Measurements from ENCODE around the gene JARID2. TPM values are rescaled to one million over a fixed set of nuclear protein-coding genes. Genes with fewer than 3 reads are reported as not detected.

JARID2 gene
- polyA plus RNA-seq, 1 experiment: 9.7 TPM

GRCh38 chr6:15503346-15503680 is 257.4 kb downstream of the JARID2 start:
- DNase-seq (ENCODE audit: low read depth, low spot score): no peak
- Histone ChIP-seq H3K4me3 (ENCODE audit: low read depth, low read length) (no peak overlapping the region), H3K9me3 (ENCODE audit: control insufficient read depth, insufficient read depth, low read length) (no peaks in the 10 kb centered on the region; the same call in 1 of the 2 replicates), H3K27ac (ENCODE audit: low read depth, low read length) (no peak overlapping the region), H3K27me3 (ENCODE audit: control insufficient read depth, insufficient read depth, low read length) (no peaks in the 10 kb centered on the region)
- ChIA-PET CTCF (interaction anchor here (1.3 kb wide), 1 partner anchor 120 kb away, joined by 3 read pairs; no protein-coding TSS in a partner anchor), POLR2A (interaction anchor here (1.4 kb wide), 1 partner anchor 44 kb away, joined by 4 read pairs; no protein-coding TSS in a partner anchor)
- no peak for TF ChIP-seq CTCF (IDR thresholded peaks at IDR 0.05; ENCODE audit: low read depth, low read length)

- H3K4me3 ChIP-seq (ENCODE audit: low read depth, low read length): peak overlapping the region; percentile 37; the same call in 1 of the 2 replicates
- POLR2A ChIA-PET: interaction anchor here (1.4 kb wide), 2 partner anchors 44 to 125 kb away, joined by 3 to 4 read pairs; no protein-coding TSS in a partner anchor
- DNase-seq (ENCODE audit: low read depth, low spot score): no peak
These were observed 258.2 kb downstream of the JARID2 start for GRCh38 chr6:15504040-15504495.

GRCh38 chr6:15504581-15505350 is 258.9 kb downstream of the JARID2 start:
- H3K9me3 ChIP-seq (ENCODE audit: control insufficient read depth, insufficient read depth, low read length): no peaks in the 10 kb centered on the region; the same call in 1 of the 2 replicates
- TF ChIP-seq CTCF (IDR thresholded peaks at IDR 0.05; ENCODE audit: low read depth, low read length): no peak
- peak; percentile 97 for DNase-seq (ENCODE audit: low read depth, low spot score)
- ChIA-PET CTCF (interaction anchor here (1.2 to 1.3 kb wide), 2 partner anchors 118 to 1375 kb away, joined by 3 read pairs; no protein-coding TSS in a partner anchor), POLR2A (interaction anchor here (0.7 to 1.4 kb wide), 4 partner anchors 43 to 1362 kb away, joined by 3 to 6 read pairs (median 4); no protein-coding TSS in a partner anchor)
- no peaks in the 10 kb centered on the region for H3K27me3 ChIP-seq (ENCODE audit: control insufficient read depth, insufficient read depth, low read length)
- peak overlapping the region; percentile 37 for H3K4me3 ChIP-seq (ENCODE audit: low read depth, low read length)
- peak overlapping the region; percentile 84 for H3K27ac ChIP-seq (ENCODE audit: low read depth, low read length)

More at GRCh38 chr6:15504040-15504495, 258.2 kb downstream of the JARID2 start:
- no peak for TF ChIP-seq CTCF (IDR thresholded peaks at IDR 0.05; ENCODE audit: low read depth, low read length)
- H3K9me3 ChIP-seq (ENCODE audit: control insufficient read depth, insufficient read depth, low read length): no peaks in the 10 kb centered on the region; the same call in 1 of the 2 replicates
- CTCF ChIA-PET: interaction anchor here (1.2 to 1.3 kb wide), 2 partner anchors 119 to 1375 kb away, joined by 3 read pairs; no protein-coding TSS in a partner anchor
- peak overlapping the region; percentile 84 for H3K27ac ChIP-seq (ENCODE audit: low read depth, low read length)
- no peaks in the 10 kb centered on the region for H3K27me3 ChIP-seq (ENCODE audit: control insufficient read depth, insufficient read depth, low read length)

- peak overlapping the region; percentile 25 for H3K4me3 ChIP-seq (ENCODE audit: low read depth, low read length)
- H3K9me3 ChIP-seq (ENCODE audit: control insufficient read depth, insufficient read depth, low read length): no peaks in the 10 kb centered on the region; the same call in 1 of the 2 replicates
- no peak for TF ChIP-seq CTCF (IDR thresholded peaks at IDR 0.05; ENCODE audit: low read depth, low read length)
- POLR2A ChIA-PET: interaction anchor here (0.7 to 1.4 kb wide), 3 partner anchors 119 to 1363 kb away, joined by 3 to 6 read pairs (median 5); no protein-coding TSS in a partner anchor
- peak overlapping the region; percentile 80 for H3K27ac ChIP-seq (ENCODE audit: low read depth, low read length)
- CTCF ChIA-PET: no interaction called here
- no peaks in the 10 kb centered on the region for H3K27me3 ChIP-seq (ENCODE audit: control insufficient read depth, insufficient read depth, low read length)
- no peak for DNase-seq (ENCODE audit: low read depth, low spot score)
These were observed 259.6 kb downstream of the JARID2 start for GRCh38 chr6:15505463-15505918.

- no peaks in the 10 kb centered on the region; the same call in 1 of the 2 replicates for H3K9me3 ChIP-seq (ENCODE audit: control insufficient read depth, insufficient read depth, low read length)
- H3K27ac ChIP-seq (ENCODE audit: low read depth, low read length): no peak overlapping the region
- DNase-seq (ENCODE audit: low read depth, low spot score): no peak
- POLR2A ChIA-PET: no interaction called here
- no peak overlapping the region for H3K4me3 ChIP-seq (ENCODE audit: low read depth, low read length)
- CTCF ChIA-PET: no interaction called here
- H3K27me3 ChIP-seq (ENCODE audit: control insufficient read depth, insufficient read depth, low read length): no peaks in the 10 kb centered on the region
- TF ChIP-seq CTCF (IDR thresholded peaks at IDR 0.05; ENCODE audit: low read depth, low read length): no peak
These were observed 260.2 kb downstream of the JARID2 start for GRCh38 chr6:15506066-15506465.
